ENCODE results near the gene ATP1A3.
A peak's percentile ranks its signal among the peaks of the same experiment; 100 is the strongest.

Gene ATP1A3

GRCh38 chr19:42006569-42006968 is 12.5 kb upstream of the ATP1A3 start:
- no peak overlapping the region for H3K9ac ChIP-seq (ENCODE audit: low read length)
- H3K27ac ChIP-seq (ENCODE audit: low read length) = no peak overlapping the region
- peaks cover 2% of the 10 kb centered on the region for H3K27me3 ChIP-seq (ENCODE audit: control insufficient read depth, insufficient read depth, low read length)
- no peaks in the 10 kb centered on the region for H3K4me1 ChIP-seq (ENCODE audit: control insufficient read depth, low read depth, low read length)
- peaks cover 12% of the 10 kb centered on the region for H3K36me3 ChIP-seq (ENCODE audit: control insufficient read depth, low read depth, low read length)
- H3K9me3 ChIP-seq (ENCODE audit: control insufficient read depth, low read depth, low read length) = no peaks in the 10 kb centered on the region
- no peak overlapping the region for H3K4me3 ChIP-seq (ENCODE audit: low read length)

- Histone ChIP-seq H3K4me1 (ENCODE audit: control insufficient read depth, low read depth, low read length) (no peaks in the 10 kb centered on the region), H3K9ac (ENCODE audit: low read length) (no peak overlapping the region), H3K9me3 (ENCODE audit: control insufficient read depth, low read depth, low read length) (no peaks in the 10 kb centered on the region), H3K4me3 (ENCODE audit: low read length) (no peak overlapping the region), H3K27me3 (ENCODE audit: control insufficient read depth, insufficient read depth, low read length) (peaks cover 13% of the 10 kb centered on the region), H3K27ac (ENCODE audit: low read length) (no peak overlapping the region), H3K36me3 (ENCODE audit: control insufficient read depth, low read depth, low read length) (peaks cover 13% of the 10 kb centered on the region)
Observed at GRCh38 chr19:42005504-42005903, 11.5 kb upstream of the ATP1A3 start.

GRCh38 chr19:42003506-42004294 is 9.7 kb upstream of the ATP1A3 start:
- Histone ChIP-seq H3K27me3 (ENCODE audit: control insufficient read depth, insufficient read depth, low read length) (peaks cover 29% of the 10 kb centered on the region), H3K9ac (ENCODE audit: low read length) (no peak overlapping the region), H3K36me3 (ENCODE audit: control insufficient read depth, low read depth, low read length) (peaks cover 13% of the 10 kb centered on the region)

GRCh38 chr19:41999878-42000208 is 5.8 kb upstream of the ATP1A3 start:
- Histone ChIP-seq H3K27me3 (ENCODE audit: control insufficient read depth, insufficient read depth, low read length) (peaks cover 65% of the 10 kb centered on the region), H3K4me1 (ENCODE audit: control insufficient read depth, low read depth, low read length) (peaks cover 8% of the 10 kb centered on the region), H3K9ac (ENCODE audit: low read length) (no peak overlapping the region)

More at GRCh38 chr19:42003506-42004294, 9.7 kb upstream of the ATP1A3 start:
- no peak overlapping the region for H3K4me3 ChIP-seq (ENCODE audit: low read length)
- no peaks in the 10 kb centered on the region for H3K9me3 ChIP-seq (ENCODE audit: control insufficient read depth, low read depth, low read length)
- no peak overlapping the region for H3K27ac ChIP-seq (ENCODE audit: low read length)
- peaks cover 3% of the 10 kb centered on the region for H3K4me1 ChIP-seq (ENCODE audit: control insufficient read depth, low read depth, low read length)

GRCh38 chr19:41999071-41999877 is 5.2 kb upstream of the ATP1A3 start:
- Histone ChIP-seq H3K4me3 (ENCODE audit: low read length) (no peak overlapping the region), H3K4me1 (ENCODE audit: control insufficient read depth, low read depth, low read length) (peaks cover 8% of the 10 kb centered on the region), H3K9me3 (ENCODE audit: control insufficient read depth, low read depth, low read length) (no peaks in the 10 kb centered on the region), H3K27me3 (ENCODE audit: control insufficient read depth, insufficient read depth, low read length) (peaks cover 69% of the 10 kb centered on the region), H3K27ac (ENCODE audit: low read length) (no peak overlapping the region), H3K36me3 (ENCODE audit: control insufficient read depth, low read depth, low read length) (peaks cover 2% of the 10 kb centered on the region), H3K9ac (ENCODE audit: low read length) (no peak overlapping the region)

More at GRCh38 chr19:41999878-42000208, 5.8 kb upstream of the ATP1A3 start:
- H3K36me3 ChIP-seq (ENCODE audit: control insufficient read depth, low read depth, low read length) = peaks cover 2% of the 10 kb centered on the region
- H3K4me3 ChIP-seq (ENCODE audit: low read length) = no peak overlapping the region
- H3K27ac ChIP-seq (ENCODE audit: low read length) = no peak overlapping the region
- H3K9me3 ChIP-seq (ENCODE audit: control insufficient read depth, low read depth, low read length) = no peaks in the 10 kb centered on the region

- H3K9me3 ChIP-seq (ENCODE audit: control insufficient read depth, low read depth, low read length) = no peaks in the 10 kb centered on the region
- H3K36me3 ChIP-seq (ENCODE audit: control insufficient read depth, low read depth, low read length) = peaks cover 2% of the 10 kb centered on the region
- H3K4me3 ChIP-seq (ENCODE audit: low read length) = peak overlapping the region; percentile 19
- H3K27me3 ChIP-seq (ENCODE audit: control insufficient read depth, insufficient read depth, low read length) = peaks cover 72% of the 10 kb centered on the region
- no peak overlapping the region for H3K9ac ChIP-seq (ENCODE audit: low read length)
- H3K4me1 ChIP-seq (ENCODE audit: control insufficient read depth, low read depth, low read length) = peaks cover 8% of the 10 kb centered on the region
- H3K27ac ChIP-seq (ENCODE audit: low read length) = no peak overlapping the region
Observed at GRCh38 chr19:41998246-41999020, 4.4 kb upstream of the ATP1A3 start.

GRCh38 chr19:41997851-41998229 is 3.8 kb upstream of the ATP1A3 start:
- Histone ChIP-seq H3K9me3 (ENCODE audit: control insufficient read depth, low read depth, low read length) (no peaks in the 10 kb centered on the region), H3K9ac (ENCODE audit: low read length) (no peak overlapping the region), H3K27me3 (ENCODE audit: control insufficient read depth, insufficient read depth, low read length) (peaks cover 77% of the 10 kb centered on the region), H3K4me3 (ENCODE audit: low read length) (peak overlapping the region; percentile 19), H3K36me3 (ENCODE audit: control insufficient read depth, low read depth, low read length) (peaks cover 2% of the 10 kb centered on the region), H3K4me1 (ENCODE audit: control insufficient read depth, low read depth, low read length) (peaks cover 8% of the 10 kb centered on the region), H3K27ac (ENCODE audit: low read length) (no peak overlapping the region)

GRCh38 chr19:41997121-41997850 is 3.3 kb upstream of the ATP1A3 start:
- no peak overlapping the region for H3K27ac ChIP-seq (ENCODE audit: low read length)
- peaks cover 2% of the 10 kb centered on the region for H3K36me3 ChIP-seq (ENCODE audit: control insufficient read depth, low read depth, low read length)
- peak overlapping the region; percentile 24 for H3K4me3 ChIP-seq (ENCODE audit: low read length)
- peaks cover 8% of the 10 kb centered on the region for H3K4me1 ChIP-seq (ENCODE audit: control insufficient read depth, low read depth, low read length)
- no peak overlapping the region for H3K9ac ChIP-seq (ENCODE audit: low read length)
- no peaks in the 10 kb centered on the region for H3K9me3 ChIP-seq (ENCODE audit: control insufficient read depth, low read depth, low read length)
- H3K27me3 ChIP-seq (ENCODE audit: control insufficient read depth, insufficient read depth, low read length) = peaks cover 77% of the 10 kb centered on the region

- H3K27me3 ChIP-seq (ENCODE audit: control insufficient read depth, insufficient read depth, low read length) = peaks cover 71% of the 10 kb centered on the region
- H3K4me3 ChIP-seq (ENCODE audit: low read length) = no peak overlapping the region
- no peak overlapping the region for H3K9ac ChIP-seq (ENCODE audit: low read length)
- H3K36me3 ChIP-seq (ENCODE audit: control insufficient read depth, low read depth, low read length) = no peaks in the 10 kb centered on the region
- H3K4me1 ChIP-seq (ENCODE audit: control insufficient read depth, low read depth, low read length) = peaks cover 8% of the 10 kb centered on the region
- H3K9me3 ChIP-seq (ENCODE audit: control insufficient read depth, low read depth, low read length) = no peaks in the 10 kb centered on the region
- H3K27ac ChIP-seq (ENCODE audit: low read length) = no peak overlapping the region
Observed at GRCh38 chr19:41995959-41996797, 2.1 kb upstream of the ATP1A3 start.

Measured in iPS-18a (cell line).